SK-N-MC (cell line): Measurements from ENCODE around the gene CKLF.

Source experiments
- EZH2 ChIP-seq: fragments of 200-600 bp; sonication (generic); IDR thresholded peaks from one replicate; pipeline ENCODE4 v1.6.1; 2017; ENCODE audit warnings: antibody characterized with exemption
- POLR2AphosphoS5 ChIP-seq: IDR thresholded peaks from 2 replicates; pipeline ENCODE4 v1.6.1; 2012; ENCODE audit warnings: mild to moderate bottlenecking, low read depth, low read length, borderline replicate concordance

DNA sequence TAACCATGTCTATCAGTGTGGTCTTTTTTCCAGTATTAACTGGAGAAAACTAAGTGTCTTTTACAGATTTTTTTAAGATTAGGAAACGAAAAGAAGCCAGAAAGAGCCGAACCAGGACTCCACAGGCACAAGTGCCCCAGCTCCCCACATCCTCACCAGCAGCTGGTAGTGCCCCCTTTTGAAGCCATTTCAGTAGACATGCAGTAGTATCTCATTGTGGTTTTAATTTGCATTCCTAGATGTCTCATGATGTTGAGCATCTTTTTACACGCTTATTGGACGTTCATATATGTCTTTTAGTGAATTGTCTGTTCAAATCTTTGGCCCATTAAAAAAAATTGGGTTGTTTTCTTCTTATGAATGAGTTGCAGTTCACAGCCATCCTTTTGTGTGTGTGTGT is 47.4 kb downstream of the CKLF start:
- TF ChIP-seq EZH2 (no peak), POLR2AphosphoS5 (no peak)
